Stomach (tissue), 9 donors: Measurements from ENCODE around the gene SCGN. TPM values are rescaled to one million over a fixed set of nuclear protein-coding genes. Genes with fewer than 3 reads are reported as not detected.
A peak's percentile ranks its signal among the peaks of the same experiment; 100 is the strongest.

Experiments
- DNase-seq, 2 donors: peaks; one replicate each; pipeline versions ENCODE4 v3.0.0 to v3.0.0-alpha.2; 2013 to 2019
- H3K27ac ChIP-seq, 5 donors: fragments of 200-600 bp in 4 of 5; sonication (generic) in 4 of 5; one replicate each; pipeline ENCODE4 v1.5.1; 2013 to 2019; ENCODE audit warnings: mild to moderate bottlenecking in 1 of 5, moderate library complexity in 1 of 5
- H3K27me3 ChIP-seq, 3 donors: fragments of 200-600 bp; sonication (generic); one replicate each; pipeline ENCODE4 v1.5.1; 2017 to 2019; ENCODE audit warnings: mixed run types in 1 of 3
- H3K36me3 ChIP-seq, 4 donors: fragments of 200-600 bp; sonication (generic); 1 replicate in 3 of 4; 2 replicates in 1 of 4; pipeline ENCODE4 v1.5.1; 2016 to 2019
- H3K4me1 ChIP-seq, 4 donors: fragments of 200-600 bp; sonication (generic); one replicate each; pipeline ENCODE4 v1.5.1; 2016 to 2019
- H3K4me3 ChIP-seq, 4 donors: fragments of 200-600 bp; sonication (generic) in 3 of 4; one replicate each; pipeline ENCODE4 v1.5.1; 2016 to 2019; ENCODE audit warnings: mild to moderate bottlenecking in 1 of 4
- H3K9me3 ChIP-seq, 4 donors: fragments of 200-600 bp; sonication (generic); one replicate each; pipeline ENCODE4 v1.5.1; 2016 to 2019
- CTCF ChIP-seq, 7 experiments: fragments of 450-650 bp in 4 of 7; fragments of 200-600 bp in 3 of 7; sonication (generic) in 3 of 7; IDR thresholded peaks; one replicate each; pipeline ENCODE4 v1.5.1; 2016 to 2019; ENCODE audit warnings: antibody characterized with exemption in 7 of 7, control low read depth in 2 of 7, mild to moderate bottlenecking in 1 of 7
- EP300 ChIP-seq: sonication (generic); formaldehyde crosslinking; IDR thresholded peaks from one replicate; pipeline ENCODE4 v1.6.1; 2017; ENCODE audit warnings: antibody characterized with exemption
- POLR2A ChIP-seq, 4 donors: fragments of 450-650 bp; IDR thresholded peaks; one replicate each; pipeline ENCODE4 v1.6.1; 2016; ENCODE audit warnings: antibody characterized with exemption in 4 of 4, control low read depth in 2 of 4, mild to moderate bottlenecking in 1 of 4, moderate library complexity in 1 of 4
- POLR2AphosphoS5 ChIP-seq, 3 donors: sonication (generic); formaldehyde crosslinking; IDR thresholded peaks; one replicate each; pipeline ENCODE4 v1.6.1; 2016; ENCODE audit warnings: antibody characterized with exemption in 3 of 3
- whole genome bisulfite sequencing, 5 donors: extraction: QIAGEN DNeasy Blood & Tissue Kit in 3 of 5; methylation state at CpG; one replicate each; pipeline versions ENCODE4 v1.1.5 to v1.1.7; 2013 to 2018; 5-methylcytosine and 5-hydroxymethylcytosine counted together
- intact Hi-C: fragments of 100-400 bp; cut with DNase I; formaldehyde crosslinking; loops from one replicate; pipeline ENCODE4 v1.15.1; 2023; ENCODE audit warnings: low total_unique reads
- polyA plus RNA-seq, 3 donors: library from polyadenylated mRNA; stranded (reverse); fragments of 200-250 nt; gene quantifications; one replicate each; pipeline ENCODE4 v1.2.3, GENCODE V29; 2013
- total RNA-seq, 5 donors: library from RNA; depleted of rRNA; stranded (reverse); fragments of >200 nt; gene quantifications; one replicate each; pipeline versions ENCODE4 v1.1.0 to v1.2.3, GENCODE V29; 2014 to 2016
- donor health status: healthy with polysubstance abuse.
- donor health status: Bipolar disorder and iron deficiency.
- donor health status: healthy.

SCGN gene
- total and polyA plus RNA-seq, 8 donors, result 0.89 to 11.9 (median 3.0) TPM; not detected in 1

GRCh38 chr6:25637960-25638434 lies 14.0 kb upstream of the SCGN start:
- no peak overlapping the region for H3K27ac ChIP-seq
- peak in 1 of 2 donors; percentile 57 for DNase-seq
- H3K9me3 ChIP-seq, result no peaks in the 10 kb centered on the region
- WGBS, 5 donors, result 56 to 73% (median 66%) methylated on average over 4 of the region's 4 CpGs
- TF ChIP-seq CTCF (IDR thresholded peaks at IDR 0.05), result no peak
- TF ChIP-seq POLR2AphosphoS5 (IDR thresholded peaks at IDR 0.05), result no peak
- no peak for TF ChIP-seq EP300
- no peak for TF ChIP-seq POLR2A (IDR thresholded peaks at IDR 0.05)
- H3K4me3 ChIP-seq, result no peak overlapping the region
- H3K36me3 ChIP-seq, result no peaks in the 10 kb centered on the region
- intact Hi-C loops, result no loop called here
- H3K4me1 ChIP-seq, result no peaks in the 10 kb centered on the region
- H3K27me3 ChIP-seq, result peaks cover 0 to 18% (median 4%) of the 10 kb centered on the region in 3 donors

- Histone ChIP-seq H3K4me3 (no peak overlapping the region), H3K27ac (no peak overlapping the region), H3K27me3 (peaks cover 0 to 18% (median 4%) of the 10 kb centered on the region in 3 donors), H3K36me3 (no peaks in the 10 kb centered on the region), H3K9me3 (no peaks in the 10 kb centered on the region), H3K4me1 (no peaks in the 10 kb centered on the region)
- no peak for DNase-seq
- TF ChIP-seq CTCF (IDR thresholded peaks at IDR 0.05), result no peak
- TF ChIP-seq POLR2AphosphoS5 (IDR thresholded peaks at IDR 0.05), result no peak
- TF ChIP-seq POLR2A (IDR thresholded peaks at IDR 0.05), result no peak
- TF ChIP-seq EP300, result no peak
- intact Hi-C loops, result no loop called here
- WGBS, 5 donors, result 80 to 93% (median 87%) methylated on average over 4 of the region's 4 CpGs
Measured at GRCh38 chr6:25639653-25640052, 12.4 kb upstream of the SCGN start.

GRCh38 chr6:25640446-25640845 lies 11.6 kb upstream of the SCGN start:
- intact Hi-C loops, result no loop called here
- Histone ChIP-seq H3K27me3 (peaks cover 0 to 18% (median 4%) of the 10 kb centered on the region in 3 donors), H3K9me3 (no peaks in the 10 kb centered on the region), H3K4me1 (no peaks in the 10 kb centered on the region), H3K36me3 (no peaks in the 10 kb centered on the region), H3K4me3 (no peak overlapping the region), H3K27ac (no peak overlapping the region)
- WGBS, 5 donors, result 64 to 82% (median 68%) methylated on average over 5 of the region's 5 CpGs
- no peak for TF ChIP-seq CTCF (IDR thresholded peaks at IDR 0.05)
- no peak for TF ChIP-seq POLR2A (IDR thresholded peaks at IDR 0.05)
- TF ChIP-seq POLR2AphosphoS5 (IDR thresholded peaks at IDR 0.05), result no peak
- no peak for TF ChIP-seq EP300
- DNase-seq, result no peak

GRCh38 chr6:25640891-25641290 lies 11.1 kb upstream of the SCGN start:
- Histone ChIP-seq H3K36me3 (no peaks in the 10 kb centered on the region), H3K4me3 (no peak overlapping the region), H3K4me1 (no peaks in the 10 kb centered on the region), H3K27me3 (peaks cover 0 to 18% (median 4%) of the 10 kb centered on the region in 3 donors), H3K27ac (no peak overlapping the region), H3K9me3 (no peaks in the 10 kb centered on the region)
- DNase-seq, result no peak
- no peak for TF ChIP-seq POLR2AphosphoS5 (IDR thresholded peaks at IDR 0.05)
- no peak for TF ChIP-seq CTCF (IDR thresholded peaks at IDR 0.05)
- TF ChIP-seq EP300, result no peak
- no peak for TF ChIP-seq POLR2A (IDR thresholded peaks at IDR 0.05)
- intact Hi-C loops, result no loop called here
- 81 to 94% (median 89%) methylated on average over 4 of the region's 4 CpGs for WGBS, 5 donors
